H9 (cell line): Measurements from ENCODE around the gene DCHS1. TPM values are rescaled to one million over a fixed set of nuclear protein-coding genes. Genes with fewer than 3 reads are reported as not detected.

Source experiments
- DNase-seq: peaks from one replicate; pipeline ENCODE4 v3.0.0-alpha.2; 2017
- H2AFZ ChIP-seq: one replicate; pipeline ENCODE4 v1.6.1; 2013; ENCODE audit warnings: mild to moderate bottlenecking, low read length, control low read depth, moderate library complexity
- H2AK5ac ChIP-seq: 2 replicates; pipeline ENCODE4 v1.6.1; 2013; ENCODE audit warnings: low read length, control low read depth, mixed read lengths; ENCODE audit not compliant: insufficient read length
- H2BK120ac ChIP-seq: one replicate; pipeline ENCODE4 v1.6.1; 2013; ENCODE audit warnings: low read depth, mild to moderate bottlenecking, low read length, control low read depth, inconsistent platforms; ENCODE audit not compliant: poor library complexity, severe bottlenecking
- H2BK12ac ChIP-seq: 2 replicates; pipeline ENCODE4 v1.6.1; 2013; ENCODE audit warnings: low read length, control low read depth, mixed read lengths, low read depth; ENCODE audit not compliant: insufficient read length
- H2BK15ac ChIP-seq: 2 replicates; pipeline ENCODE4 v1.6.1; 2013; ENCODE audit warnings: low read depth, low read length, control low read depth
- H2BK20ac ChIP-seq: one replicate; pipeline ENCODE4 v1.6.1; 2013; ENCODE audit warnings: low read depth, mild to moderate bottlenecking, low read length, control low read depth, inconsistent platforms; ENCODE audit not compliant: poor library complexity, severe bottlenecking
- H2BK5ac ChIP-seq: 2 replicates; pipeline ENCODE4 v1.6.1; 2013; ENCODE audit warnings: low read length, control low read depth, mixed read lengths; ENCODE audit not compliant: insufficient read length
- H3K14ac ChIP-seq: 2 replicates; pipeline ENCODE4 v1.6.1; 2013; ENCODE audit warnings: low read length, control low read depth; ENCODE audit not compliant: insufficient read depth
- H3K18ac ChIP-seq: 2 replicates; pipeline ENCODE4 v1.6.1; 2013; ENCODE audit warnings: low read depth, mild to moderate bottlenecking, mixed read lengths, low read length, control low read depth; ENCODE audit not compliant: insufficient read length
- H3K23ac ChIP-seq: 2 replicates; pipeline ENCODE4 v1.6.1; 2013; ENCODE audit warnings: low read length, control low read depth, mixed read lengths, low read depth; ENCODE audit not compliant: insufficient read length
- H3K23me2 ChIP-seq: 2 replicates; pipeline ENCODE4 v1.6.1; 2013; ENCODE audit warnings: low read depth, mild to moderate bottlenecking, mixed read lengths, low read length, control low read depth; ENCODE audit not compliant: insufficient read length, poor library complexity, severe bottlenecking
- H3K27ac ChIP-seq: 2 replicates; pipeline ENCODE4 v1.5.1; 2013; ENCODE audit warnings: low read length, control low read depth, mixed read lengths, low read depth; ENCODE audit not compliant: insufficient read length
- H3K27me3 ChIP-seq: 2 replicates; pipeline ENCODE4 v1.6.1; 2013; ENCODE audit warnings: low read length, control low read depth, inconsistent platforms; ENCODE audit not compliant: insufficient read depth
- H3K4ac ChIP-seq: 2 replicates; pipeline ENCODE4 v1.6.1; 2013; ENCODE audit warnings: low read depth, mild to moderate bottlenecking, control low read depth, inconsistent platforms, low read length, moderate library complexity
- H3K4me1 ChIP-seq: 2 replicates; pipeline ENCODE4 v1.6.1; 2013; ENCODE audit warnings: low read length, control low read depth, inconsistent platforms; ENCODE audit not compliant: insufficient read depth
- H3K4me2 ChIP-seq: 2 replicates; pipeline ENCODE4 v1.6.1; 2013; ENCODE audit warnings: low read length, control low read depth, mixed read lengths; ENCODE audit not compliant: insufficient read length, insufficient read depth
- H3K56ac ChIP-seq: 2 replicates; pipeline ENCODE4 v1.6.1; 2013; ENCODE audit warnings: low read depth, mild to moderate bottlenecking, mixed read lengths, low read length, control low read depth; ENCODE audit not compliant: insufficient read length
- H3K79me1 ChIP-seq: 2 replicates; pipeline ENCODE4 v1.6.1; 2013; ENCODE audit warnings: low read depth, mild to moderate bottlenecking, moderate library complexity, low read length, control low read depth, inconsistent platforms; ENCODE audit not compliant: insufficient read depth, poor library complexity, severe bottlenecking
- H3K79me2 ChIP-seq: 2 replicates; pipeline ENCODE4 v1.6.1; 2013; ENCODE audit warnings: low read length, control low read depth, inconsistent platforms; ENCODE audit not compliant: insufficient read depth
- H3K9ac ChIP-seq: 2 replicates; pipeline ENCODE4 v1.6.1; 2013; ENCODE audit warnings: low read length, control low read depth, mixed read lengths; ENCODE audit not compliant: insufficient read length; ENCODE audit errors: extremely low read depth
- H3K9me3 ChIP-seq: one replicate; pipeline ENCODE4 v1.6.1; 2013; ENCODE audit warnings: low read depth, low read length, inconsistent platforms; ENCODE audit not compliant: control insufficient read depth
- H3T11ph ChIP-seq: one replicate; pipeline ENCODE4 v1.6.1; 2013; ENCODE audit warnings: mild to moderate bottlenecking, low read length, control low read depth, inconsistent platforms
- H4K20me1 ChIP-seq: one replicate; pipeline ENCODE4 v1.6.1; 2013; ENCODE audit not compliant: control insufficient read depth, insufficient read length, insufficient read depth
- H4K5ac ChIP-seq: 2 replicates; pipeline ENCODE4 v1.6.1; 2013; ENCODE audit warnings: low read depth, mild to moderate bottlenecking, mixed read lengths, low read length, control low read depth; ENCODE audit not compliant: insufficient read length
- H4K8ac ChIP-seq: replicated peaks from 2 replicates; pipeline ENCODE4 v1.6.1; 2013; ENCODE audit warnings: low read length, control low read depth, mixed read lengths, low read depth; ENCODE audit not compliant: insufficient read length
- H4K91ac ChIP-seq: 2 replicates; pipeline ENCODE4 v1.6.1; 2013; ENCODE audit warnings: low read depth, mild to moderate bottlenecking, moderate library complexity, mixed read lengths, low read length, control low read depth; ENCODE audit not compliant: insufficient read length
- H3K27ac Mint-ChIP-seq, 3 experiments: 2 replicates in 2 of 3; 3 replicates in 1 of 3; pipeline ENCODE4 v1.8.0; 2020 to 2021; ENCODE audit warnings: mixed read lengths in 3 of 3, mild to moderate bottlenecking in 1 of 3, moderate library complexity in 1 of 3
- H3K27me3 Mint-ChIP-seq: 2 replicates; pipeline ENCODE4 v1.8.0; 2021; ENCODE audit warnings: low read depth, mild to moderate bottlenecking, moderate library complexity, mixed read lengths
- H3K36me3 Mint-ChIP-seq, 3 experiments: 2 replicates in 2 of 3; 3 replicates in 1 of 3; pipeline ENCODE4 v1.8.0; 2020 to 2021; ENCODE audit warnings: low read depth in 3 of 3, mixed read lengths in 3 of 3; ENCODE audit not compliant: insufficient read depth in 1 of 3
- H3K4me1 Mint-ChIP-seq, 2 experiments: 2 replicates each; pipeline ENCODE4 v1.8.0; 2020; ENCODE audit warnings: mixed read lengths in 2 of 2
- H3K4me3 Mint-ChIP-seq, 2 experiments: 2 replicates in 1 of 2; 3 replicates in 1 of 2; pipeline ENCODE4 v1.8.0; 2020 to 2021; ENCODE audit warnings: mild to moderate bottlenecking in 2 of 2, mixed read lengths in 2 of 2, moderate library complexity in 1 of 2
- H3K9me3 Mint-ChIP-seq, 2 experiments: 2 replicates in 1 of 2; 3 replicates in 1 of 2; pipeline ENCODE4 v1.8.0; 2020; ENCODE audit warnings: mild to moderate bottlenecking in 2 of 2, mixed read lengths in 2 of 2, moderate library complexity in 1 of 2
- WGBS: extraction: QIAGEN DNeasy Blood & Tissue Kit; methylation state at CpG from one replicate; pipeline ENCODE4 v1.1.7; 2013; ENCODE audit warnings: missing lambda C conversion rate, low lambda C conversion rate, mixed read lengths; ENCODE audit not compliant: insufficient read length; ENCODE audit errors: extremely low coverage; 5-methylcytosine and 5-hydroxymethylcytosine counted together
- total RNA-seq: library from RNA; stranded (reverse); gene quantifications from 2 replicates; pipeline ENCODE4 v1.2.1, GENCODE V29; 2021
- TF ChIP-seq, protein P1 (sequence below): fragments of 200-600 bp; sonication (generic); conservative IDR thresholded peaks from 3 replicates; pipeline ENCODE4 v1.8.0; 2021; ENCODE audit warnings: antibody characterized with exemption, mild to moderate bottlenecking

Gene DCHS1
- total RNA-seq, 1 experiment from 2014 or later, result 12.5 TPM

DNA sequence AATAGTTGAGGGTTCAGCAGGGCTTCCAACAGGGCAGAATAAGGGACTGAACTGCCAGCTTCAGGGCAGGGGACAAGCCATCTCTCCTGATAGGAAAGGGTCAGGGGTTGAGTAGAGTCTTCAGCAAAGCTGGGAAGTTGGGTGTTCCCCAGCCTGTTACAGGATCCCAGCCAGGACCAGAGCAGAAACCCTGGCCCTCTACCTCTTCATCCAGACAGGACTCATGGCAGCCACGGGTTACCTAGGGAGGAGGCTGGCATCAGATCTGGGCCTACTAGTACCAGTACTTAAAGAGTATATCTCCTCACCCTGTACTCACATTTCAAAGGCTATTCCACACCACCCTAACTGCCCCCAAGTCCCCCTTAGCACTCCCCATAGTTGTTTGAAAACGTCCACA is 41.2 kb downstream of the DCHS1 start:
- H3K4me1 Mint-ChIP-seq, result peaks cover 9% of the 10 kb centered on the region in 2 experiments
- Histone ChIP-seq H3K56ac (no peak overlapping the region), H3K4me1 (no peaks in the 10 kb centered on the region), H2BK5ac (no peak overlapping the region), H3K4ac (no peak overlapping the region), H3T11ph (no peak overlapping the region), H4K8ac (no peak overlapping the region), H3K18ac (no peak overlapping the region), H4K20me1 (no peaks in the 10 kb centered on the region), H2AFZ (no peak overlapping the region), H3K23me2 (peaks cover 20% of the 10 kb centered on the region), H3K27me3 (no peaks in the 10 kb centered on the region), H2BK15ac (no peak overlapping the region), H3K27ac (no peak overlapping the region), H4K91ac (no peak overlapping the region), H3K14ac (no peak overlapping the region), H2AK5ac (no peak overlapping the region), H3K9ac (no peak overlapping the region), H2BK20ac (no peak overlapping the region), H2BK120ac (no peak overlapping the region), H2BK12ac (no peak overlapping the region), H3K79me2 (no peaks in the 10 kb centered on the region), H3K79me1 (no peaks in the 10 kb centered on the region), H3K23ac (no peak overlapping the region), H3K4me2 (no peak overlapping the region), H3K9me3 (no peaks in the 10 kb centered on the region), H4K5ac (no peak overlapping the region)
- no peak for DNase-seq
- peaks cover 21 to 39% (median 32%) of the 10 kb centered on the region in 3 experiments; a peak in 6 of 7 replicates for H3K36me3 Mint-ChIP-seq
- H3K9me3 Mint-ChIP-seq, result no peaks in the 10 kb centered on the region
- no peak overlapping the region for H3K4me3 Mint-ChIP-seq
- no CpG with 5 or more reads among the region's 2 CpGs for WGBS
- H3K27ac Mint-ChIP-seq, result no peak overlapping the region; a peak in 1 of 7 replicates
- no peaks in the 10 kb centered on the region; the same call in 1 of the 2 replicates for H3K27me3 Mint-ChIP-seq
- TF ChIP-seq, protein P1, sequence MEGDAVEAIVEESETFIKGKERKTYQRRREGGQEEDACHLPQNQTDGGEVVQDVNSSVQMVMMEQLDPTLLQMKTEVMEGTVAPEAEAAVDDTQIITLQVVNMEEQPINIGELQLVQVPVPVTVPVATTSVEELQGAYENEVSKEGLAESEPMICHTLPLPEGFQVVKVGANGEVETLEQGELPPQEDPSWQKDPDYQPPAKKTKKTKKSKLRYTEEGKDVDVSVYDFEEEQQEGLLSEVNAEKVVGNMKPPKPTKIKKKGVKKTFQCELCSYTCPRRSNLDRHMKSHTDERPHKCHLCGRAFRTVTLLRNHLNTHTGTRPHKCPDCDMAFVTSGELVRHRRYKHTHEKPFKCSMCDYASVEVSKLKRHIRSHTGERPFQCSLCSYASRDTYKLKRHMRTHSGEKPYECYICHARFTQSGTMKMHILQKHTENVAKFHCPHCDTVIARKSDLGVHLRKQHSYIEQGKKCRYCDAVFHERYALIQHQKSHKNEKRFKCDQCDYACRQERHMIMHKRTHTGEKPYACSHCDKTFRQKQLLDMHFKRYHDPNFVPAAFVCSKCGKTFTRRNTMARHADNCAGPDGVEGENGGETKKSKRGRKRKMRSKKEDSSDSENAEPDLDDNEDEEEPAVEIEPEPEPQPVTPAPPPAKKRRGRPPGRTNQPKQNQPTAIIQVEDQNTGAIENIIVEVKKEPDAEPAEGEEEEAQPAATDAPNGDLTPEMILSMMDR, result no peak
